Measurements from ENCODE around the gene DHX35. TPM values are rescaled to one million over a fixed set of nuclear protein-coding genes. Genes with fewer than 3 reads are reported as not detected.

Gene DHX35
- total and polyA plus RNA-seq, 2 of the 8 experiments (the other 6 are each of a cell fraction or from before 2014, with no cell fraction given): 21.9 to 27.7 TPM

- no peak overlapping the region for H3K4me2 ChIP-seq (ENCODE audit: insufficient read depth in 1 of 2, low read depth in 2 of 2, low read length in 2 of 2)
- no peaks in the 10 kb centered on the region for H4K20me1 ChIP-seq (replicated peaks in 1 of 2; ENCODE audit: control insufficient read depth in 1 of 2, insufficient read depth in 2 of 2, low read length in 2 of 2)
- H3K27ac ChIP-seq (ENCODE audit: low read depth, low read length): no peak overlapping the region
- no peaks in the 10 kb centered on the region; a peak in 1 of 7 replicates for H3K27me3 ChIP-seq (replicated peaks in 1 of 4; ENCODE audit: control insufficient read depth in 3 of 4, extremely low read depth in 1 of 4, insufficient read depth in 3 of 4, low read length in 3 of 4)
- no peak overlapping the region for H2BK20ac ChIP-seq (ENCODE audit: low read length)
- H3K9me3 ChIP-seq (ENCODE audit: insufficient read depth in 2 of 2, low read depth in 1 of 2, low read length in 1 of 2): no peaks in the 10 kb centered on the region
- H3K23me2 ChIP-seq (ENCODE audit: low read depth, low read length): no peaks in the 10 kb centered on the region
- H3K79me2 ChIP-seq (ENCODE audit: control insufficient read depth in 1 of 2, insufficient read depth in 2 of 2, low read length in 2 of 2): no peaks in the 10 kb centered on the region
- H2BK5ac ChIP-seq (ENCODE audit: low read depth, low read length): no peak overlapping the region
- H2BK120ac ChIP-seq (replicated peaks; ENCODE audit: low read depth, low read length): no peak overlapping the region
- H3K9ac ChIP-seq (replicated peaks in 1 of 4; ENCODE audit: extremely low read depth in 1 of 4, low read depth in 3 of 4, low read length in 3 of 4): no peak overlapping the region
- POLR2A ChIA-PET (ENCODE audit: partially characterized antibody): interaction anchor here (0.6 kb wide), 1 partner anchor 607 kb away, joined by 3 read pairs; no protein-coding TSS in a partner anchor
- no peak for FAIRE-seq
- H3K79me1 ChIP-seq (ENCODE audit: low read depth, low read length): no peaks in the 10 kb centered on the region
- CTCF ChIA-PET (ENCODE audit: partially characterized antibody): interaction anchor here (0.9 to 15.4 kb wide), 13 partner anchors 11 to 187 kb away, joined by 3 to 197 read pairs (median 5); no protein-coding TSS in a partner anchor
- no peak overlapping the region for H4K91ac ChIP-seq (replicated peaks; ENCODE audit: insufficient read length, low read length)
- H3K36me3 ChIP-seq (ENCODE audit: control insufficient read depth in 2 of 4, insufficient read depth in 4 of 4, low read length in 3 of 4): no peaks in the 10 kb centered on the region
- no peak for DNase-seq (ENCODE audit: low read depth in 1 of 2, low spot score in 2 of 2)
- 84% methylated on average over 8 of the region's 8 CpGs; no CpG with 5 or more reads in 1 of the 2 experiments for WGBS, 2 experiments (ENCODE audit: extremely low coverage in 1 of 2, insufficient coverage in 1 of 2, insufficient read length in 1 of 2, insufficient replicate concordance in 2 of 2, low coverage in 1 of 2, low lambda C conversion rate in 2 of 2, missing lambda C conversion rate in 1 of 2)
- no peak overlapping the region for H2AK5ac ChIP-seq (ENCODE audit: low read depth, low read length)
- no peak overlapping the region for H3K4ac ChIP-seq (replicated peaks; ENCODE audit: insufficient read length, low read depth, low read length)
- H4K5ac ChIP-seq (ENCODE audit: insufficient read length, low read depth, low read length): no peak overlapping the region
- H3K14ac ChIP-seq (ENCODE audit: insufficient read length): no peak overlapping the region
- H4K8ac ChIP-seq (ENCODE audit: extremely low read depth, insufficient read depth, low read length): 0 out of 2 replicates have a peak overlapping the region, but pooled peaks have one; percentile 12
- no peak overlapping the region for H3K56ac ChIP-seq (replicated peaks; ENCODE audit: insufficient read length, low read depth, low read length)
- no peak overlapping the region for H2BK15ac ChIP-seq (ENCODE audit: low read length)
- no peak overlapping the region for H2AFZ ChIP-seq (ENCODE audit: low read length)
- H3K4me1 ChIP-seq (replicated peaks in 1 of 4; ENCODE audit: control insufficient read depth in 3 of 4, insufficient read depth in 4 of 4, low read length in 3 of 4): no peaks in the 10 kb centered on the region
- H2BK12ac ChIP-seq (ENCODE audit: low read depth, low read length): no peak overlapping the region
- TF ChIP-seq, protein P1, sequence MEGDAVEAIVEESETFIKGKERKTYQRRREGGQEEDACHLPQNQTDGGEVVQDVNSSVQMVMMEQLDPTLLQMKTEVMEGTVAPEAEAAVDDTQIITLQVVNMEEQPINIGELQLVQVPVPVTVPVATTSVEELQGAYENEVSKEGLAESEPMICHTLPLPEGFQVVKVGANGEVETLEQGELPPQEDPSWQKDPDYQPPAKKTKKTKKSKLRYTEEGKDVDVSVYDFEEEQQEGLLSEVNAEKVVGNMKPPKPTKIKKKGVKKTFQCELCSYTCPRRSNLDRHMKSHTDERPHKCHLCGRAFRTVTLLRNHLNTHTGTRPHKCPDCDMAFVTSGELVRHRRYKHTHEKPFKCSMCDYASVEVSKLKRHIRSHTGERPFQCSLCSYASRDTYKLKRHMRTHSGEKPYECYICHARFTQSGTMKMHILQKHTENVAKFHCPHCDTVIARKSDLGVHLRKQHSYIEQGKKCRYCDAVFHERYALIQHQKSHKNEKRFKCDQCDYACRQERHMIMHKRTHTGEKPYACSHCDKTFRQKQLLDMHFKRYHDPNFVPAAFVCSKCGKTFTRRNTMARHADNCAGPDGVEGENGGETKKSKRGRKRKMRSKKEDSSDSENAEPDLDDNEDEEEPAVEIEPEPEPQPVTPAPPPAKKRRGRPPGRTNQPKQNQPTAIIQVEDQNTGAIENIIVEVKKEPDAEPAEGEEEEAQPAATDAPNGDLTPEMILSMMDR (IDR thresholded peaks at IDR 0.05; ENCODE audit: control extremely low read depth in 1 of 3, insufficient read depth in 1 of 3, low read depth in 1 of 3, low read length in 3 of 3): no peak
- TF ChIP-seq CHD2 (IDR thresholded peaks at IDR 0.05; ENCODE audit: low read length): no peak
- no peak overlapping the region for H3K4me3 ChIP-seq (ENCODE audit: extremely low read depth in 1 of 4, insufficient read depth in 2 of 4, low read depth in 3 of 4, low read length in 4 of 4)
- no peak overlapping the region for H3K18ac ChIP-seq (ENCODE audit: extremely low read depth, low read length)
- H3K23ac ChIP-seq (ENCODE audit: insufficient read length): no peak overlapping the region
Measured at GRCh38 chr20:39082622-39083398, 120.7 kb downstream of the DHX35 start.
